GM12801 (cell line): ENCODE data around the gene RPA1.

Experiments used
- TF ChIP-seq, protein P1 (sequence below): IDR thresholded peaks from one replicate; pipeline ENCODE4 v1.5.1; 2011; ENCODE audit warnings: control low read depth; ENCODE audit not compliant: insufficient read length; ENCODE audit errors: extremely low read depth

The RPA1 gene

DNA sequence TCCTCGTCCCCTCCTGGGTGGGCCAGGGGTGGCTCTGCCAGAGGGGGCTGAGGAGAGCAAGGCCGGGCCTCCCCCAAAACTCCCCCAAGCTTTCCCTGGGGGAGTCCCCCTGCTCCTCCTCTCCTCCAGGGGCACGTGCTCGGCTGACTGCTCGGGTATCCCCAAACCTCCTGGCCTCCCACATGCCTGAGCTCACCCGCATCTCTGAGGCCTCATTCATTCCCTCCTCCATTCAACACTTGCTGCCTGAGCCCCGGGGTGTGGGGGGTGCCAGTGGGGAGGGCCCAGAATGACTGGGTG is 112.2 kb downstream of the RPA1 start:
- TF ChIP-seq, protein P1, sequence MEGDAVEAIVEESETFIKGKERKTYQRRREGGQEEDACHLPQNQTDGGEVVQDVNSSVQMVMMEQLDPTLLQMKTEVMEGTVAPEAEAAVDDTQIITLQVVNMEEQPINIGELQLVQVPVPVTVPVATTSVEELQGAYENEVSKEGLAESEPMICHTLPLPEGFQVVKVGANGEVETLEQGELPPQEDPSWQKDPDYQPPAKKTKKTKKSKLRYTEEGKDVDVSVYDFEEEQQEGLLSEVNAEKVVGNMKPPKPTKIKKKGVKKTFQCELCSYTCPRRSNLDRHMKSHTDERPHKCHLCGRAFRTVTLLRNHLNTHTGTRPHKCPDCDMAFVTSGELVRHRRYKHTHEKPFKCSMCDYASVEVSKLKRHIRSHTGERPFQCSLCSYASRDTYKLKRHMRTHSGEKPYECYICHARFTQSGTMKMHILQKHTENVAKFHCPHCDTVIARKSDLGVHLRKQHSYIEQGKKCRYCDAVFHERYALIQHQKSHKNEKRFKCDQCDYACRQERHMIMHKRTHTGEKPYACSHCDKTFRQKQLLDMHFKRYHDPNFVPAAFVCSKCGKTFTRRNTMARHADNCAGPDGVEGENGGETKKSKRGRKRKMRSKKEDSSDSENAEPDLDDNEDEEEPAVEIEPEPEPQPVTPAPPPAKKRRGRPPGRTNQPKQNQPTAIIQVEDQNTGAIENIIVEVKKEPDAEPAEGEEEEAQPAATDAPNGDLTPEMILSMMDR = no peak

DNA sequence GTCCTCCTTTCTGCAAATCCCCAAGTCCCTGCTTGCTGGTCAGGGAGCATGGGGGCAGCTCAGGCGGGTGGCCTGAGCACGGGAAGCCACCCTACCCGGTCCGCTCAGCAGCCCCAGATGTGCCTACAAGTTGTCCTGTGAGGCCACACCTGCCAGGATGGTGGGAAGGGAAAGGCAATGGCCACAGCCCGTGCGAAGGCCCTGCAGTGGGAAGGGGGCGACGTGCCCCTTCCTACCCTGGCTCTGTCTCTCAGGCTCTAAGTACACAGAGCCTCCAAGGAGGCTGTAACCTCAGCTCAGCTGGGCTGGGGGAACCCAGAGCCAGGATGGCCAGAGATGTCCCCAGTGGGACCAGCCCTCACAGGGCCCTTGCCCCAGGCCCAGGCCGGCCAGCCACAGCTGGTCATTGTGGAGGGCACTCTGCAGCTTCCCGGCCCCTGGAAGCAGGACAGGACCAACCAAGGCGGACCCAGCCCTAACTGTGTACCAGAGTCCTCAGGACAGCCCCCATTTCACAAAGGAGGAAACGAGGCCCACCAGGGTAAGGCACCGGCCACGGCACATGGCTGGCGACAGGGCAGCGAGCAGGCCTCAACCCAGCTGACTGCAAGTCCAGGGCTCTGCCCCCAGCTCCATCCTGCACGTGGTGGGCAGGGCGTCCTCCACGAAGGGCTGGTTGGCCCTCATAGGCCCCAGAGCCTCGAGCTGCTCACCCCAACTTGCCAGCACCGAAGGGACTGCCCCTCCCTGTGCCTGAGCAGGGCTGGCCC is 113.0 kb downstream of the RPA1 start:
- TF ChIP-seq, protein P1 = no peak

DNA sequence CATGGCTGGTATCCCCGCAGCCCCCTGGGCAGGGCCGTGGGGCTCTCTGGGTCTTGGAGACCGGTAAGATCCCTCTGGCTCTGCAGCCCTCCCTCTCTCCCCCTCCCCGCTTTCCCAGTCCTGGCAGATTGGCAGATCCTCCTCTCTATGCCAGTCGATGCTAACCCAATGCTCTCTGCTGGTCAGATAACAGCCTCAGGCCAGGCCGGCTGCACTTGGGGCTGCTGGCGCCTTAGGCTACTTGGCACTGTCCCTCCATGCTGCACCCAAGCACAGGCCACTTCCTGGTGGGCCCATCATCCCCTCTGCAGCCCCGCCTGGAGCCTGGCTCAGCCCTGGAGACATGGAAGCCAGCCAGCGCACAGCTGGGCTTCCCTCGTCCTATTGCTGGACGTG is 113.6 kb downstream of the RPA1 start:
- TF ChIP-seq, protein P1 = no peak

DNA sequence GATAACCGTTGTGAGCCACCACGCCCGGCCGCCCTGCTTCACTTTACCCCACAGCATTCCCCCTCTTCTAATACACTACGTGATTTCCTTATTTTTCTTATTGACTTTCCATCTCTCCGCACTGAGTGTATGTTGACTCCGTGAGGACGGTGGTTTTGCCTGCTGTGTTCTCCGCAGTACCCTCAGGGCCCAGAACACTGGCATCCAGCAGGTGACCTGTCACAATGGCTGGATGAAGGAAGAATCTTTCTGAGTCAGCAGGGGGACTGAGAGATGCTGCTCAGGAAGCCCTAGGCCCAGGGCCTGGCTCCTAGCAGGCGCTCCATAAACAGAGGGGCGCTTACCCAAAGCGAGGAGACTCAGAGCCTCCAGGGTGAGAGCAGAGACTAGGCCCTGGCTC is 115.8 kb downstream of the RPA1 start:
- TF ChIP-seq, protein P1 = no peak

DNA sequence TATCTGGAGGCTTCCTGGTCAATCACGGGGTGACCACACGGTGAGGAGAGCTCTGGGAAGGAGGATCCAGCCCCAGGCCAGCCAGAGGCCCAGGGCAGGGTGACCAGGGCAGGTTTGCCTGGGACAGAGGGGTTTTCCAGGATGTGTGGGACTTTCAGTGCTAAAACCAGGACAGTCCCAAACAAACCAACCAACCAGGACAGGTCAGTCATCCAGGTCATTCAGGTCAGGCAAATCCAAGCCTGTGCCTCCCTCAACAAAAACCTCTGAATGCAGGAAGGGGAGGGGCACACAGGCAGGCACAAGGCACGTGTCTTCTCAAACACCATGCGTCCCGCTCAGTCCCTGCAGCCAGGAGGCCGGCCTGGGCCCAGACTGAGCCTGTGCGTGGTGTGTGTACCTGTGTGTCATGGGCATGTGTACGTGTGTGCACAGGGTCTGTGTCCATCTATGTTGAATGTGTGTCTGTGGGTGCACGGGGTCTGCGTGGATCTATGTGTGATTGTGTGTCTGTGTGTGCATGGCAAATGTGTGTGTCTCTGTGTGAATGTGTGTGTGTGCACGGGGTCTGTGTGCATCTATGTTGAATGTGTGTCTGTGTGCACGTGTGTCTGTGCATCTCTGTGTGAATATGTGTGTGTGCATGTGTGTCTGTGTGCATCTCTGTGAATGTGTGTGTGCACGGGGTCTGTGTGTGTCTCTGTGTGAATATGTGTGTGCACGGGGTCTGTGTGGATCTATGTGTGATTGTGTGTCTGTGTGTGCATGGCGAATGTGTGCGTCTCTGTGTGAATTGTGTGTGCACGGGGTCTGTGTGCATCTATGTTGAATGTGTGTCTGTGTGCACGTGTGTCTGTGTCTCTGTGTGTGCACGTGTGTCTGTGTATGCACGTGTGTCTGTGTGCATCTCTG is 116.5 kb downstream of the RPA1 start:
- TF ChIP-seq, protein P1 = no peak

DNA sequence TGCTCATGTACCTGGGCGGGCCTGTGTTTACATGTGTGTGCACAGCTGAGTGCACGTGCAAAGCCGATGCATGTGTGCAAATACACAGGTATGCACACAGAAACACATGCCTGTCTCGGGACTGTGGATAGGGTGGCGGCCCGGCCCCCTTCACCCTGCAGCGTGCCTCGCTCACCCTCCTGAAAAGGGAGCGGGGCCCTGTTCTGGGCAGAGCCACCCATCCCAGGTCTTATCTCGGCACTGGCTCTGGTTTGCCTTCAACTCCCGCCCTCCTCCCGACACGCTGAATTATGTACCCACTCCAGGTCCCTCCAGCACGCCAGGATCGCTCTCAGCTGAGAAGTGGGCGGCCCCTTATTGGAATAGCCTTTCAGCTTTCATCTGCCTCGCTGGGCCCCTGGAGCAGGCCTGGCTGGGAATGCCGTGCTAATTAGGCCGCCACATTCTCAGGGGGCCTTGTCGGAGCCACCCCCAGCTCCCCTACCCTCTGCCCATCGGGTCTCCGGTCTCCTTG is 117.5 kb downstream of the RPA1 start:
- TF ChIP-seq, protein P1 = no peak

DNA sequence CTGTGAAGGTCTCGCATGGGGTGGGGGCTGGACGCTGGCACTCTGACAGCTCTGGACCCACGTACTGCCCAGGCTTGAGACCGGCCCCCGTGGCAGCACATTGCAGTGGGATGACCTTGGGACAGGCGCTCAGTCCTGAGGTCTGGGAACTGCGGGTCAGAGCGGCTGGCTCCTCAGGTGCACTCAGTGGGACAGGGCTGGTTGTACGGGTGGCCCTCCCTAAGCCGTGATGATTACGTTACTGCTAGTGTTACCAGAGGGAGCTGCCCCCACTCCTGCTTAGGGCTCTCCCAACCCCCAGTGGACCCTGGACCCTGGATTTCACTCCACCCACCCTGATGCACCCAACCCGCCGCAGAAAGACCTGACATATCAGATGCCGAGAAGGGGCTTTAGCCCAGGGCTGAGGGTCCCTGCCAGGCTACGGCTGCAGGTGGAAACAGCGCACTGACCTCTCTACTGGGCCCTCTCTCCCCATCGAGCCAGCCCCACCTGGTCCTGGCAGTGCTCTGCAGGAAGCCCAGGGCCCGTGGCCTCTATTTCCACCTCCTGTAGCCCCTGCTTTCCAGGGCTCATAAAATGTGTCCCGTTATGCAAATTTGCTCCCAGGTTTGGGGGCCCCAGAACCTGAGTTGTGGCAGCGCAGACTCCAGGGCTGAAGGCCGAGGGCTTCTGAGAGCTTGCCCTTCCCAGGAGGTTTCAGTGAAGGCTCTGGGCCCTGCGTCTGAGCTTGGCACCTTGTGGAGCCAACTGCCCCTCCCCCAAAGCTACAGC is 118.1 kb downstream of the RPA1 start:
- TF ChIP-seq, protein P1 = no peak
